ENCODE data around the gene TXNDC16. TPM values are rescaled to one million over a fixed set of nuclear protein-coding genes. Genes with fewer than 3 reads are reported as not detected.

The TXNDC16 gene
- total RNA-seq, 2 donors from 2014 or later, result 7.8 to 10.6 TPM

- intact Hi-C loops (cut with DNase I), result loop anchor here (10.0 kb wide), 1 partner anchor 136 kb away; the partner anchor contains the start of gene ERO1A
- no peak for DNase-seq
- TF ChIP-seq CTCF (IDR thresholded peaks at IDR 0.05), result no peak
These were observed 6.4 kb upstream of the TXNDC16 start for GRCh38 chr14:52558688-52559087.

GRCh38 chr14:52553671-52554575 is 1.6 kb upstream of the TXNDC16 start:
- H3K4me1 ChIP-seq, result peaks cover 4% of the 10 kb centered on the region
- intact Hi-C loops (cut with DNase I), result loop anchor here (10.0 kb wide), 1 partner anchor 141 kb away; the partner anchor contains the start of gene ERO1A
- H3K9me3 ChIP-seq, result no peaks in the 10 kb centered on the region
- peak overlapping the region; percentile 74 to 75 for H3K9ac ChIP-seq (ENCODE audit: low read depth in 2 of 2, low read length in 2 of 2)
- no peaks in the 10 kb centered on the region for H3K27me3 ChIP-seq
- H3K4me3 ChIP-seq, result peak overlapping the region; percentile 72
- no peaks in the 10 kb centered on the region for H3K36me3 ChIP-seq
- DNase-seq, result peak; percentile 92
- no peak for TF ChIP-seq CTCF (IDR thresholded peaks at IDR 0.05)
- H3K27ac ChIP-seq, result no peak overlapping the region

More at GRCh38 chr14:52558688-52559087, 6.4 kb upstream of the TXNDC16 start:
- no peak overlapping the region for H3K9ac ChIP-seq (ENCODE audit: low read depth in 2 of 2, low read length in 2 of 2)
- H3K27me3 ChIP-seq, result no peaks in the 10 kb centered on the region
- H3K9me3 ChIP-seq, result no peaks in the 10 kb centered on the region
- H3K27ac ChIP-seq, result no peak overlapping the region
- H3K4me3 ChIP-seq, result no peak overlapping the region
- no peaks in the 10 kb centered on the region for H3K36me3 ChIP-seq
- peaks cover 4% of the 10 kb centered on the region for H3K4me1 ChIP-seq

- Histone ChIP-seq H3K27me3 (no peaks in the 10 kb centered on the region), H3K36me3 (no peaks in the 10 kb centered on the region), H3K4me3 (peak overlapping the region; percentile 72), H3K4me1 (peaks cover 4% of the 10 kb centered on the region), H3K9me3 (no peaks in the 10 kb centered on the region), H3K27ac (peak overlapping the region; percentile 79), H3K9ac (ENCODE audit: low read depth in 2 of 2, low read length in 2 of 2) (peak overlapping the region; percentile 74 to 75)
- intact Hi-C loops (cut with DNase I), result loop anchor here (10.0 kb wide), 1 partner anchor 142 kb away; the partner anchor contains the start of gene ERO1A
- peak; percentile 35 for DNase-seq
- no peak for TF ChIP-seq CTCF (IDR thresholded peaks at IDR 0.05)
These were observed 831 bp upstream of the TXNDC16 start for GRCh38 chr14:52553002-52553670.

GRCh38 chr14:52551696-52552062 is 626 bp downstream of the TXNDC16 start:
- Histone ChIP-seq H3K27me3 (no peaks in the 10 kb centered on the region), H3K4me3 (peak overlapping the region; percentile 72), H3K9ac (ENCODE audit: low read depth in 2 of 2, low read length in 2 of 2) (peak overlapping the region; percentile 85 to 92), H3K9me3 (no peaks in the 10 kb centered on the region), H3K27ac (peak overlapping the region; percentile 90), H3K4me1 (peaks cover 4% of the 10 kb centered on the region), H3K36me3 (no peaks in the 10 kb centered on the region)
- DNase-seq, result peak; percentile 37
- no peak for TF ChIP-seq CTCF (IDR thresholded peaks at IDR 0.05)
- intact Hi-C loops (cut with DNase I), result loop anchor here (10.0 kb wide), 1 partner anchor 143 kb away; the partner anchor contains the start of gene ERO1A

GRCh38 chr14:52551205-52551604 is 1.1 kb downstream of the TXNDC16 start:
- H3K27me3 ChIP-seq, result no peaks in the 10 kb centered on the region
- no peak for TF ChIP-seq CTCF (IDR thresholded peaks at IDR 0.05)
- H3K9ac ChIP-seq (ENCODE audit: low read depth in 2 of 2, low read length in 2 of 2), result no peak overlapping the region
- peak overlapping the region; percentile 90 for H3K27ac ChIP-seq
- no peaks in the 10 kb centered on the region for H3K36me3 ChIP-seq
- H3K4me3 ChIP-seq, result peak overlapping the region; percentile 72
- H3K4me1 ChIP-seq, result peaks cover 4% of the 10 kb centered on the region
- no peaks in the 10 kb centered on the region for H3K9me3 ChIP-seq
- no peak for DNase-seq
- intact Hi-C loops (cut with DNase I), result loop anchor here (10.0 kb wide), 1 partner anchor 144 kb away; the partner anchor contains the start of gene ERO1A

Measured in colonic mucosa (tissue), 4 donors.